HUES64 (cell line): Measurements from ENCODE around the gene RETN. TPM values are rescaled to one million over a fixed set of nuclear protein-coding genes. Genes with fewer than 3 reads are reported as not detected.
A peak's percentile ranks its signal among the peaks of the same experiment; 100 is the strongest.

Experiments used
- H3K27ac ChIP-seq: 2 replicates; pipeline ENCODE4 v1.7.0; 2013; ENCODE audit warnings: low read depth, low read length, inconsistent platforms
- H3K27me3 ChIP-seq: 2 replicates; pipeline ENCODE4 v1.6.1; 2013; ENCODE audit warnings: mild to moderate bottlenecking, low read length; ENCODE audit not compliant: insufficient read depth
- H3K36me3 ChIP-seq: 2 replicates; pipeline ENCODE4 v1.6.1; 2013; ENCODE audit warnings: mild to moderate bottlenecking, low read length; ENCODE audit not compliant: insufficient read depth
- H3K4me1 ChIP-seq: 2 replicates; pipeline ENCODE4 v1.6.1; 2013; ENCODE audit warnings: mild to moderate bottlenecking, low read length, moderate library complexity; ENCODE audit not compliant: insufficient read depth
- H3K4me3 ChIP-seq: 2 replicates; pipeline ENCODE4 v1.5.1; 2013; ENCODE audit warnings: mild to moderate bottlenecking, low read length, moderate library complexity
- H3K9ac ChIP-seq: 2 replicates; pipeline ENCODE4 v1.6.1; 2013; ENCODE audit warnings: mild to moderate bottlenecking, low read depth, low read length
- H3K9me3 ChIP-seq: 2 replicates; pipeline ENCODE4 v1.6.1; 2013; ENCODE audit warnings: low read depth, low read length; ENCODE audit not compliant: insufficient read depth
- whole genome bisulfite sequencing: fragments of 150-250, 120-280 bp; methylation state at CpG from one replicate; pipeline ENCODE4 v1.1.7; 2013; ENCODE audit warnings: missing lambda C conversion rate; 5-methylcytosine and 5-hydroxymethylcytosine counted together
- polyA plus RNA-seq, 2 experiments: library from polyadenylated mRNA; stranded (reverse); fragments of 50-300 nt; gene quantifications; one replicate each; pipeline ENCODE4 v1.2.3, GENCODE V29; 2013

The RETN gene, protein sequence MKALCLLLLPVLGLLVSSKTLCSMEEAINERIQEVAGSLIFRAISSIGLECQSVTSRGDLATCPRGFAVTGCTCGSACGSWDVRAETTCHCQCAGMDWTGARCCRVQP
- not detected for polyA plus RNA-seq (2013, experiment 1 of 2)
- not detected for polyA plus RNA-seq (2013, experiment 2 of 2)

DNA sequence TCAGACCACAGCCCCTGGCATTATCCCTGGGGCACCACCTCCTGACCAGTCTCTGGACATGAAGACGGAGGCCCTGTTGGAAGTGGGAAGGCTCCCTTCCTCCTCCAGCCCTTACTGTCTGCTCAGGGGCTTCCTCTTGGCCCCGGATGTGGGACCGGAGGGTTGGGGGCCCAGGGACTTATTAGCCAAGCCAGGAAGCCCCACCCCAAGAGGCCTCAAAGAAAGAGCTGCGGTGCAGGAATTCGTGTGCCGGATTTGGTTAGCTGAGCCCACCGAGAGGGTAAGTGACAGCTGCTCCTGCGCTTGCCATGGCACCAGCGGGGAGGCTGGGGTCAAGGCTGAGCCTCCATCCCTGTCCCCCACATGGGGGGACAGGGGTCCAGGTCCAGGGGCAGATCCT lies at the start of gene RETN:
TSS of gene RETN (plus strand) at position 208 of the 400 bp plus-strand sequence. CDS start 278 bp downstream, outside the sequence.
- Histone ChIP-seq H3K9me3 (no peaks in the 10 kb centered on the region), H3K27ac (no peak within 1 kb of the TSS), H3K4me3 (peak within 1 kb of the TSS; percentile 86), H3K4me1 (no peaks in the 10 kb centered on the region), H3K27me3 (peaks cover 44% of the 10 kb centered on the region), H3K9ac (no peak within 1 kb of the TSS), H3K36me3 (no peaks in the 10 kb centered on the region)
- 73% methylated on average over 9 of the region's 9 CpGs for WGBS

DNA sequence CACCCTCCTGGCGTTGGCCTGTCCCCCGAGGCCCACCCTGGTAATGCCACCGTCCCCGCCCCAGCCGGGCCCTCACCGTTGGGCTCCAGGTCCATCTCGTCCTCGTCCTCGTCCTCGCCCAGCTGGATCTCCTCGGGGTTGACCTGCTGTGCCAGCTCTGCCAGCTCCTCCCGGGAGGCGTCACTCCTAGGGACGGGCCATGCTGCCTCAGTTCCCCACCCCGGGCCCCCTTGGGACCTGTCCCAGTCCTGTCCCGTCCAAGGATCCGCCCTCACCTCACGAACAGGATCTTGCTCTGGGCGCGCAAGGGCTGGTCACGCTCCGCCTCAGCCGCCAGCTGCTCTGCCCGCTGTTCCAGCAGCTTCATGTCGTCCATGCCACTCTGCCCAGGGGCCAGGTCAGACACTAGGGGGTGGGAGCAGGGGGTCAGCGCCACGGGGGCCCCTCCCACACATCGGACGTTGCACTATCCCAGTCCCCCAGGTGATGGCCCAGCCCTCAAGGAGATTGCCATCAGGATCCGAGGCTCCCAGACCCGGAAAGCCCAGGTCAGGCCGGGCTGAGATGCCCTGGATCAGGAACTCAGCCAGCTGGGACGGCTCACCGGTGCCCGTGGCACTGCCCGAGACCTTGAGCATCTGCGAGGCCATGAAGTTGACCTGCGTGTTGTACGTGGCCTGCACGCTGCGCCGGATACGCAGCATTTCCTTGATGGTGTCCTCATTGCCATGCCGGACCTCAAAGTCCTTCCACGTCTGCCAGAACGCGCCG lies 49.0 kb upstream of the RETN start:
- H3K27ac ChIP-seq, result no peak overlapping the region
- no peaks in the 10 kb centered on the region for H3K27me3 ChIP-seq
- H3K4me1 ChIP-seq, result no peaks in the 10 kb centered on the region
- H3K4me3 ChIP-seq, result no peak overlapping the region
- no peak overlapping the region for H3K9ac ChIP-seq
- 96% methylated on average over 48 of the region's 48 CpGs for WGBS
- no peaks in the 10 kb centered on the region for H3K9me3 ChIP-seq
- H3K36me3 ChIP-seq, result peaks cover 64% of the 10 kb centered on the region

DNA sequence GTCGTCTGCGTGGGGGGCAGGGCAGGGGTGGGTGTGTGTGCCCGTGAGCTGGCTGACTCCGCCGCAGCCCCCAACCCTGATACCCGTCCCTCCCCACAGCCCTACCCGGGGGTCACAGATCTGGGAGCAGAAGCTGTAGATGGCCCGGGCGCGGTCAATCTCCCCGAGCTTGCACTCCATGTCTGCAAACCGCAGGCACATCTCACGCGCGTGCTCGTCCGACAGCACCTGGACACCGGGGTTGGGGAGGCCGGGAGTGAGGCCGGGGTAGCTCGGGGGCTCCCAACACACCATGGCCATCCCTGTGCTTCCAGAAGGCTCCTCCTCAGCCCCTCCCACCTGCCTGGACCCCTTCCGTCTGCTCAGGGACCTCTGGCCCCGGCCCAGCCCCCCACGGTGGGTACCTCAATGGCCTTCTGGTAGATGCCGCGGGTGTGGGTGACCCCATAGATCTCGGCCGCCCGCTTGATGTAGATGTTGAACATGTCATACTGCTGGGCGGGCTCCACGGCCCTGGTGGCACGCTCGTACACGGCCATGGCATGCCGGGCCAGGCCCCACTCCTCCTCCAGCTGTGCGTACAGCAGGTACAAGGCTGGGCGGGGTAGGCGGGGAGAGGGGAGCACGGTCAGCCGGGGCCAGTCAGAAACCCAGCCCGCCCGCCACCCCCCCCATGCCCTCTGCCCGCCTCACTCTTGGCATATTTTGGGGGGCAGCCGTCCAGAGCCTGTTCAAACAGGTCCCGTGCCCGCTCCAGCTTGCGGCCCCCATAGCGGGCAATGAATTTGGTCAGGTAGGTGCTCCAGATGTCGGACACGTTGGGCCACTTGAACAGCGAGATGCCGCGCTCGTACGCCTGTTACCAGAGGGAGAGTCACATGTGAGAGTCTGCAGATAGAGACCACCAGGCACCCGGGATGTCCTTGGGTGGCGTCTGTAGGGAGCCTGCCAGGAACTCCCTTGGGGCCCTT lies 48.1 kb upstream of the RETN start:
- H3K9ac ChIP-seq, result no peak overlapping the region
- no peaks in the 10 kb centered on the region for H3K9me3 ChIP-seq
- H3K36me3 ChIP-seq, result peaks cover 70% of the 10 kb centered on the region
- H3K27me3 ChIP-seq, result no peaks in the 10 kb centered on the region
- H3K4me1 ChIP-seq, result no peaks in the 10 kb centered on the region
- H3K4me3 ChIP-seq, result no peak overlapping the region
- WGBS, result 96% methylated on average over 57 of the region's 57 CpGs
- H3K27ac ChIP-seq, result no peak overlapping the region

DNA sequence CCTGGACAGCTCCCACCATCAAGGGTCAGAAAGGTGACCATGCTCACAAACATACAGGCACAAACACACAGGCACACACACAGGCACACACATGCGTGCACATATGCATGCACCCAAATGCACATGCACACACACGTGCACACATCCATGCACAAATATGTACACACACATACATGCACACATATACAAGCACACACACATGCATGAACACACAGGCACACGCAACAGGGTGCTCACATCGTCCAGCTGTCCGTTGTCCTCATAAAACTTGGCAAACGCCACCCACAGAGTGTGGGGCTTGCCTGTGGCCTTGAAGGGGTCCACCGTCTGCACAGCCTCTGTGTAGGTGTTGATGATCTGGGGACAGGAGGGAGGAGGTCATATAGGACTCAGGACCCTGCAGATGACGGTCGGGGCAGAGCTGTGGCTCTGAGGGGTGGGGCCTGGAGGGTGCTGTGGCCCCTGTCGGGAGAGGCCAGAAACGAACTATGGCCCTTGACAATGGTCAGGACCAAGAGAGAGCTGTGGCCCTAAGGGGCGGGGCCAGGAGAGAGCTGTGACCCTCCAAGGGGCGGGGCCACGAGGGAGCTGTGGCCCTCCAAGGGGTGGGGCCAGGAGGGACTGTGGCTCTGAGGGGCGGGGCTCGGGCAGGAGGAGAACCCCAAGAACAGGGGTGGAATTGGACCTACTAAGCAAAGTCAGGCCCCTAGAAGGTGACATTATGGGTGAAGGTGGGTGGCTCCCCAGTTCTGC lies 45.7 kb upstream of the RETN start:
- Histone ChIP-seq H3K4me1 (no peaks in the 10 kb centered on the region), H3K27me3 (no peaks in the 10 kb centered on the region), H3K4me3 (no peak overlapping the region), H3K36me3 (peaks cover 67% of the 10 kb centered on the region), H3K9me3 (no peaks in the 10 kb centered on the region), H3K27ac (no peak overlapping the region), H3K9ac (no peak overlapping the region)
- WGBS, result 90% methylated on average over 16 of the region's 16 CpGs

DNA sequence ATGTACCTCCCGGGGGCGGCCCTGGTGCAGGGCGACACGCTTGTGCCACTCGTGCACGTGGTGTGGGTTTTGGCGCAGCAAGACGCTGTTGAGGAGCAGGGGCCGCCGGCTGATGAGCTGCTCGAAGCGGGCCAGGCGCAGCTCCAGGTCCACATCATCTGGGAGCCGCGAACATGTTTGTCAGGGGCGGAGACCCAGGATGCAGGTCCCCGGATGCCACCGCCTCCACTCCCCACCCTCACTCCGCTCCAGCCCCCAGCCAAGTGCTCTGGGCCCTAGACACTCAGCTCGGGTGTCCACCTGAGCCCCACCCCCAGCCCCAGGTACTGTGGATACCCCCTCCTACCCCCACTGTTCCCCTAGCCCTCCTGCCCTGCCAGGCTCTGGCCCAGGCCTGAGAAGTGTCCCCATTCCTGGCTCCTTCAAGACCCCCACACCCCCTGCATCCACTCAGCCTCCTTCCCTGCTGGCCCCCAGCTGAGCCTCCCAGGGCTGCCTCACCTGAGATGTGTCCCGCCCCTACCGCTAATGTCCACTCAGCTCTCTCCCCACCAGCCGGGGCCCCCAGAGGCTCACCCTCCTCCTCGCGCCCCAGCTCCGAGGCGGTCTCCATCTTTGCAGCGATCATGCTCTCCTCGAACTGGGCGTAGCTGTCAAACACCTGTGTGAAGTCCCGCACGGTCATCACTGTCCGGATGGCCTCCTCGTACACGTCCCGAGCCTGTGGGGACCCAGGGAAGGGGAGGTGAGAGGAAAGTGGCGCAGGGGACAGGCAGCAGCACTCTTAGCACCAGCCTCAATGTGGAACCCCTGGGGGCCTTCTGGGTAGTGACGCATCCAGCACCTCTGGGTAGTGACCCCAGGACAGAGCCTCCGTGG lies 44.9 kb upstream of the RETN start:
- H3K9me3 ChIP-seq, result no peaks in the 10 kb centered on the region
- no peak overlapping the region for H3K4me3 ChIP-seq
- no peaks in the 10 kb centered on the region for H3K27me3 ChIP-seq
- 95% methylated on average over 39 of the region's 39 CpGs for WGBS
- no peak overlapping the region for H3K9ac ChIP-seq
- no peak overlapping the region for H3K27ac ChIP-seq
- H3K36me3 ChIP-seq, result peaks cover 58% of the 10 kb centered on the region
- H3K4me1 ChIP-seq, result no peaks in the 10 kb centered on the region

DNA sequence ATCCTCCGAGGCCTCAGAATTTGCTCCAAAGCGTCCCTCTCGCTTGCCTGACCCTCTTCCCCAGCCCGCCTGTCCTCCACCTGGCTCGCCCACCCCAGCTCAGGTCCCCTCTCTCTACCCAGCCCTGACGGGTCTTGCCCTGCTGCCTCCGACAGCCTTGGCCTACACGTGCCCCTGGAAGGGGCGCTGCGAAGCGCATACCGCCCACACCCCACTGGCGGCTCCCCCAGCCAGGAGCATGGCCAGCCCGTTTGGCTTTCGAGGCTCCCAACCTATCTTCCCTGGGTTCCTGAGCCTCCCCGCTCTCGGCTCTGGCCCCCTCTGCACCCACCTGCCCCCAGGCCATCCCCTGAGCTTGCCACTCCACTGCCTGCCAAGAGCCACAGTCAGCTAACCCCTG lies 44.0 kb upstream of the RETN start:
- WGBS, result 95% methylated on average over 17 of the region's 17 CpGs
- H3K36me3 ChIP-seq, result peaks cover 55% of the 10 kb centered on the region

DNA sequence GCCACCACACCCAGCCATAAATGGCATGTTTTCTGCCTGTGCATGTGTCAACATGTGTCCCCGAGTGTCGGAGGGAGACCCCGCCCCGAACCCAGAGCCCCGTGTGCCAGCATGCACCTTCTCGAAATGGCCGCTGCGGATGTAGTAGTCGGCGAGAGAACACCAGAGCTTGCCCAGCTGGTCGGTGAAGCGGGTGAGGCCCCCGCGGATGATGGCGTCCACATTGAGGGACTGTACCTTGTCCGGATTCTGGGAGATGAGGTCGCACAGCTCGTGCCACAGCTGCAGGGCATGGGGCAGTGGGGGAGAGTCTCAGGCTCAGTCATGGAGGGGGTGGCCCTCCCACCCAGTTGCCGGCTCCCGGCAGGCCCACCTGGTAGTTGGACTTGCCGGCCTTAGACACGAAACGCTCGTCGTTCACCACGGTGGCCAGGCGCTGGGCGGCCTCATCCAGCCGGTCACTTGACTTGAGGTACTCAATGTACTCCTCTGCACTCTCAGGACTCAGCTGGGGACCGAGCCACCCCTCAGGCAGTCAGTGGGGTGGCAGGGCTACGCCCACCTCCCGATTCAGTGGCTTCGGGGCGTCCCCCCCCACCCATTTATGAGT lies 43.0 kb upstream of the RETN start:
- no peak overlapping the region for H3K4me3 ChIP-seq
- H3K9ac ChIP-seq, result no peak overlapping the region
- H3K9me3 ChIP-seq, result no peaks in the 10 kb centered on the region
- no peaks in the 10 kb centered on the region for H3K27me3 ChIP-seq
- WGBS, result 95% methylated on average over 34 of the region's 34 CpGs
- peaks cover 7% of the 10 kb centered on the region; the same call in 1 of the 2 replicates for H3K4me1 ChIP-seq
- no peak overlapping the region for H3K27ac ChIP-seq
- H3K36me3 ChIP-seq, result peaks cover 46% of the 10 kb centered on the region

More for the DNA sequence above, 44.0 kb upstream of the RETN start:
- H3K4me3 ChIP-seq, result no peak overlapping the region
- H3K27me3 ChIP-seq, result no peaks in the 10 kb centered on the region
- H3K4me1 ChIP-seq, result no peaks in the 10 kb centered on the region
- no peak overlapping the region for H3K9ac ChIP-seq
- no peaks in the 10 kb centered on the region for H3K9me3 ChIP-seq
- no peak overlapping the region for H3K27ac ChIP-seq

DNA sequence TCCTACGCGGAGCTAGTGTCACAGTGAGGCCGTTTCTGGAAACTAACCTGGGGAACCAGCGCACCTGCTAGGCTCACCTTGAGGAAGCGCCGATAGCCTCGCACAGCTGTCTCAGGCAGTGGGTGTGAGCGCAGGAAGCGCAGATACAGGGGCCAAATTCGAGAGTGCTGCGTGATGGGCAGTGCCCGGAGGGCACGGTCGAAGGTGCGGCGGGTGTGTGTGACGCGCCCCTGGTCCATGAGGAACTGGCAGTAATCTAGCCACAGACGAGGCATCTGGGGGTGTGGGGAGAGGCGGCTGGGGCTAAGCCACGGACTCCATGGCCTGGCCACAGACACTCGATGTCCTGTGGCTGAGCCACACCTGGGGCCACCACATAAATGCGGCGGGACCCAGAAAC lies 41.7 kb upstream of the RETN start:
- no peak overlapping the region for H3K27ac ChIP-seq
- peaks cover 7% of the 10 kb centered on the region; the same call in 1 of the 2 replicates for H3K4me1 ChIP-seq
- H3K9me3 ChIP-seq, result no peaks in the 10 kb centered on the region
- no peaks in the 10 kb centered on the region for H3K27me3 ChIP-seq
- no peak overlapping the region for H3K4me3 ChIP-seq
- no peak overlapping the region for H3K9ac ChIP-seq
- peaks cover 36% of the 10 kb centered on the region for H3K36me3 ChIP-seq
- 91% methylated on average over 24 of the region's 24 CpGs for WGBS

DNA sequence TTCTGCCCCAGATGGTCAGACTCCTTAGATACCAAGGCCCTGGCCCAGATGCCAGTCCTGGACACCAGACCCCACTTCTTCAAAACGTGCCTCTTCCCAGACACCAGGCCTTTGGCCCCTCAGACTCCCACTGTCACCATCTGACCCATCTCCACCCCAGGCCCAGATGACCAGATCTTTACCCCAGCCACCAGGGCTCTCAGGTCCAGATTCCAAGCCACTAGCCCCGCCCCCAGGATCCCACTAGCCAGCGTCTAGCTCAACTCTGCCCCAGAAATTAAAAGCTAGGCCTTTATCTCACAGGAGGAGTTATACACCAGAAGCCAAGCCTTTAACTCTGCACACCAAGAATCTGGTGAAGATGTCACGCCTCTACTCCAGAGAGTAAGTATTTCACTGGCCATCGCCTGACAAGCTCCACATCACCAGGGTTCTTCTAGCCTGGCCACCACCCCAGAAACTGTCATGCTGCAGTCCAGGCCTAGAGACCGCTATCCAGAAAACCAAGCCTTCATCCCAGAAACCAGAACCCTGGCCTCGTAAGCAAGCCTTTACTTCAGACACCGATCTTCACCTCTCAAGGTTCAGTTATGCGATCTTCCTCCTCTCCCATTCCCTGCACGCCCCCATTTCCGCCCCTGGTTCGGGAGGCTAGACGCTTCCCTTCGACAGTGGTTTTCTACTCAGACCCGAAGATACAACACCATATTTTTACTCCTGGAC lies 40.1 kb upstream of the RETN start:
- Histone ChIP-seq H3K27ac (peak overlapping the region; percentile 53; the same call in 1 of the 2 replicates), H3K9me3 (no peaks in the 10 kb centered on the region), H3K4me1 (peaks cover 7% of the 10 kb centered on the region; the same call in 1 of the 2 replicates), H3K9ac (peak overlapping the region; percentile 81), H3K27me3 (no peaks in the 10 kb centered on the region), H3K36me3 (peaks cover 22% of the 10 kb centered on the region; the same call in 1 of the 2 replicates), H3K4me3 (peak overlapping the region; percentile 94)
- WGBS, result 7% methylated on average over 15 of the region's 15 CpGs
